ENCODE data around the gene ESCO1.

ESCO1 gene

GRCh38 chr18:21499997-21500396, 100.5 kb downstream of the ESCO1 start:
- H3K4me3 ChIP-seq = no peak overlapping the region
- no peak overlapping the region for H3K27ac ChIP-seq

GRCh38 chr18:21496277-21496835, 104.1 kb downstream of the ESCO1 start:
- no peak overlapping the region for H3K27ac ChIP-seq
- no peak overlapping the region for H3K4me3 ChIP-seq

DNA sequence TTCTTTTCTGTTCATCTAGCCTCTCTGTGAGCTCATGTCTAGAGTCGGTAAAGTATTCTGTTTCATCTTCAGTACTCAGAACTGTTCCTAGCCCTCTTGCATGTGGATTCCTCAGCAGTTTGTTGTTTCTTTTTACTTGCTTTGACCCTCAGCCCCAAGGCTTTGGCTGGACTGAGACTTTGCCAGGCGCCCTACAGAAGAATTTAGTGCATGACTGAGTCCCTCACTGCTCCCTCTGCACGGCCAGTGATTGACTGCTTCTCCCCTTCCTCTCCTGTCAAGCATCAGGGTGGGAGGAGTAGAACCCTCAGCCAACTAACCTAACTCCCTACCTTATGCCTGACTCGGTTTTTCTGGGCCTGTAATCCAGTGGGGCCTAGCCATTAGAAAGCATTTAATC, 109.8 kb downstream of the ESCO1 start:
- Histone ChIP-seq H3K4me3 (no peak overlapping the region), H3K27ac (no peak overlapping the region)

DNA sequence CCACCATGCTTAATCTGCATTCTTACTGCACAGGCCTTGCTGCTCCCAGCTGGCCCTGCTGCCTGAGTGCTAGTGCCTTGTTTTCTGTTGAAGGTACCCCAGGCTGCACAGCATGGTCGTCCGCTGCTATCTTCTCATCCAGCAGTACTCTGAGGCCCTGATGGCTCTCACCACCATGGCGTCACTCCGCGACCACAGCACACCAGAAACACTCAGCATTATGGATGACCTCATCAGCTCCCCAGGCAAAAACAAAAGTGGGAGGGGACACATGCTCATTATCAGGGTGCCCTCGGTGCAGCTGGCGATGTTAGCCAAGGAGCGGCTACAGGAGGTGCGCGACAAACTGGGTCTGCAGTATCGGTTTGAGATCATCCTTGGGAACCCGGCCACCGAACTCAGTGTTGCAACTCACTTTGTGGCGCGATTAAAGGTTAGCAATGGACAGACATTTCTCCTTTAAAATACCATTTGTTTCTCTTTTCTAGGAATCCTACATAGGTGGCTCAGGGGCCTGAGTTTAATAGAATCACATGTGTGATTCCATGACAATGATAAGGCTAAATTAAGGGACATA, 110.5 kb downstream of the ESCO1 start:
- Histone ChIP-seq H3K4me3 (no peak overlapping the region), H3K27ac (no peak overlapping the region)

DNA sequence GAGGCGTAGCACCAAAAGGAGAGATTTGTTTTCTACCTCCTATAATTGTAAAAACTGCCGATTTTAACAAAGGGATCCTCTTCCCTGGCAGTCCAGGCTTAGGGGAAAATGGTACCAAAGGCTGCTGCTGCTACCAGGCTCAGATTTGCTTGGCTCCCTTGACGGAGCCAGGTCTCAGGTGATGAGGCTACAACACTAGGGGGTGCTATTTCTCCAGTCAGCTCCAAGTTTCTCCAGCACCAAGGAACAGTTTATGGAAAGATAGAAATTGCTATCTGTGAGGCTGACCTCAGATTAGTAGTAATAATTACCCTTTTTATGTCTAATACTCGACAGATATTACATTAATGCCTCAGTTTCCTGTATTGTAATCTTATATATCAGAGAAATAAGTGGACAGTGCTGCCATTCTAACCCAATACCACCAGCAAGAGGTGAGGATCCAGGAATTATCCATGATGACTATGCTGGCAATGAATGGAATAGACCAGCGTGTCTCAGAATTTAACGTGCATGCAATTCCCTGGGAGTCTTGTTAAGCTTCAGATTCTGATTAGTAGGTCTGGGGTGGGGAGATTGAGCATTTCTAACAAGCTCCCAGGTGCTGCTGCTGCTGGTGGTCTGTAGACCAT, 111.3 kb downstream of the ESCO1 start:
- no peak overlapping the region for H3K4me3 ChIP-seq
- H3K27ac ChIP-seq = no peak overlapping the region

GRCh38 chr18:21486905-21487437, 113.5 kb downstream of the ESCO1 start:
- H3K27ac ChIP-seq = no peak overlapping the region
- no peak overlapping the region for H3K4me3 ChIP-seq

DNA sequence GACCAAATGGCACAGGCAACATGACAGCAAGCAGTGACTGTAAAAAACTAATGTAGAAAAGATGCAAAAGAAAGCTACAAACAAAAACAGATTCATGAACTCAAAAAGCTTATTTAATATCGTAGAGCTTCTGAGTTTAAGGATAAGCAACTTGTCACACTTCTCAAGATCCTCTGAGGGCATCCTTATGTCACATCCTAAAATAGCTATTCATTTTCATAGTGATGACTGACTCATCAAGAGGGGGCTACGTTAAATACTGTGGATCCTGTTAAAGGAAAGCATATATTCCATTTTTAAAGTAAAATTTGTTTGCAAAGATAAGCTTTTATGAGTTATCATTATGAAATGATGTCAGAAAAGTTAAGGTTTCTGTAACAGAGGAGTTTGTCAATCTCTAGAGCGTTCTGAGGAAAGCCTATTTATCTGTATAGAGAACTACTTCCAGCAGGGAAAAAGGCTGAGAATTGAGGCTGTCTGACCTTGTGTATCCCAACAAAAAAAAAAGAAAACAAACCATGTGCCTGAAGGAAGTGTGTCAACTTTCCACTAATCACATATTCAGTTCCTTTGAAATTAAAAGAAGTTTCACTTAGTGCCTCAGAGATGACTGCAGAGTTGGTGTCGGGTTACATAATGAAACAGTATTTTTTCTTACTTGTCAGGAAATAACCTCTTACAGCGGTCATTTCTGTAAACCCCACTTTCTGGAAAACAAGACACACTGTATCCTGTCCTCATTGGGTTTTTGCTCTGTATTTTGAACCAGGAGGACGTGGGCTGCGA, 115.5 kb downstream of the ESCO1 start:
- H3K27ac ChIP-seq = no peak overlapping the region
- H3K4me3 ChIP-seq = no peak overlapping the region

- Histone ChIP-seq H3K4me3 (no peak overlapping the region), H3K27ac (no peak overlapping the region)
These were observed 117.5 kb downstream of the ESCO1 start for GRCh38 chr18:21483051-21483450.

DNA sequence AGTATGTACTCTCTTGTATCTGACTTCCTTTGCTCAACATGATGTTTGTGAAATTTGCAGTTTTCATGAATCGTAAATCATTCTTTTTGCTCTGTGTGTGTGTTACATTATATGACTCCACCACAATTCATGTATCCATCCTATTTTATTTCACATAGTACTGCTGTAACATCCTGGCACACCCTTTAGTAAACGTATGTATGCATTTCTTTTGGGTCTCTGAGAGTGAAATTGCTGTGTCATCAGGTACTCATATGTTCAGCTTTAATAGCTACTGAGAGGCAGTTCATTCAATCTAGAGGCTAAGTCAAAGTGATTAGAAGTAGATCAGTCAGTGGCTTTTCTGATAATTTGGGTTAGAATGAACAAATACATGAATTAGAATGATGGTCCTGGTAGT, 118.8 kb downstream of the ESCO1 start:
- Histone ChIP-seq H3K27ac (no peak overlapping the region), H3K4me3 (no peak overlapping the region)

GRCh38 chr18:21479721-21480120, 120.8 kb downstream of the ESCO1 start:
- Histone ChIP-seq H3K27ac (no peak overlapping the region), H3K4me3 (no peak overlapping the region)
